ENCODE measurements around the gene VCL. TPM values are rescaled to one million over a fixed set of nuclear protein-coding genes. Genes with fewer than 3 reads are reported as not detected.

VCL gene
- total RNA-seq, 2 donors from 2014 or later: 109 to 214 TPM

DNA sequence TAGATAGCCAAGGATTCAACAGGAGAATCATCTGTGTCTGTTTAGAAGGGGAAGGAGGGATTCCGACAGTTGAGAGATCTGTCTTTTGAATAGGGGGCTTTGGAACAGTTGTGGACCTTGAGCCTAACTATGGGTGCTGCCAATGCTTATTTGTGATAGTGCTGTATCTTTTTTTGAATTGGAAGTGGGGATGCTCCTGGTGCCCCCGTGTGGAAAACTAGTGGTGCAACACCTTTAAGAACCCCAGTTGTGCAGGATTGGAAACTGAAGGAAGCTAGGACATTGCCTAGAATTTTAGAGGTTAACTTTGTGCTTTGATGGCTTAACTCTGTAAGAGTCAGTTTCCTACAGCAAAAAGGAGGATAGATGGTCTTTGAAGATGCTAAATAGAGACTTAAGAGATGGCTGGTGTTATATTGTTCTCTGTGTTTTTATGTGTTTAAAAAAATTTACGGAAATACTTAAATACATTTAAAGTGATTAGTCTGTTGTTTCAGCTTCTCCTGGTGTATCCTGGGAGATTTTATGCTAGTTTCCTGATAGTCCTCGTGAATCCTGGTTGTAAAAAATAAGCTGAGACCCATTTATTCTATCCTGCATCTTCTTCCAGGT, 83.4 kb downstream of the VCL start:
- 70 to 72% methylated on average over 2 to 4 of the region's 4 CpGs for WGBS, 2 experiments (ENCODE audit: insufficient coverage in 1 of 2, insufficient read length in 1 of 2)
- Mint-ChIP-seq H3K36me3 (ENCODE audit: low read depth) (peaks cover 35% of the 10 kb centered on the region), H3K27me3 (ENCODE audit: insufficient read depth) (no peaks in the 10 kb centered on the region), H3K4me3 (no peak overlapping the region), H3K27ac (peak overlapping the region; percentile 85), H3K9me3 (no peaks in the 10 kb centered on the region), H3K4me1 (peaks cover 40% of the 10 kb centered on the region)
- DNase-seq: peak; percentile 78
- H3K4me3 ChIP-seq (ENCODE audit: low read length): no peak overlapping the region
- H3K9ac ChIP-seq (ENCODE audit: extremely low read depth, low read length, poor library complexity, severe bottlenecking): no peak overlapping the region
- H3K4me1 ChIP-seq (ENCODE audit: control insufficient read depth, insufficient read depth, low read length): peaks cover 3% of the 10 kb centered on the region
- peaks cover 70% of the 10 kb centered on the region for H3K36me3 ChIP-seq (ENCODE audit: control insufficient read depth, insufficient read depth, low read length)
- no peaks in the 10 kb centered on the region for H3K9me3 ChIP-seq (ENCODE audit: control insufficient read depth, low read length)
- no peak overlapping the region for H3K27ac ChIP-seq (ENCODE audit: low read depth, low read length)
- TF ChIP-seq, protein P1, sequence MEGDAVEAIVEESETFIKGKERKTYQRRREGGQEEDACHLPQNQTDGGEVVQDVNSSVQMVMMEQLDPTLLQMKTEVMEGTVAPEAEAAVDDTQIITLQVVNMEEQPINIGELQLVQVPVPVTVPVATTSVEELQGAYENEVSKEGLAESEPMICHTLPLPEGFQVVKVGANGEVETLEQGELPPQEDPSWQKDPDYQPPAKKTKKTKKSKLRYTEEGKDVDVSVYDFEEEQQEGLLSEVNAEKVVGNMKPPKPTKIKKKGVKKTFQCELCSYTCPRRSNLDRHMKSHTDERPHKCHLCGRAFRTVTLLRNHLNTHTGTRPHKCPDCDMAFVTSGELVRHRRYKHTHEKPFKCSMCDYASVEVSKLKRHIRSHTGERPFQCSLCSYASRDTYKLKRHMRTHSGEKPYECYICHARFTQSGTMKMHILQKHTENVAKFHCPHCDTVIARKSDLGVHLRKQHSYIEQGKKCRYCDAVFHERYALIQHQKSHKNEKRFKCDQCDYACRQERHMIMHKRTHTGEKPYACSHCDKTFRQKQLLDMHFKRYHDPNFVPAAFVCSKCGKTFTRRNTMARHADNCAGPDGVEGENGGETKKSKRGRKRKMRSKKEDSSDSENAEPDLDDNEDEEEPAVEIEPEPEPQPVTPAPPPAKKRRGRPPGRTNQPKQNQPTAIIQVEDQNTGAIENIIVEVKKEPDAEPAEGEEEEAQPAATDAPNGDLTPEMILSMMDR (conservative IDR thresholded peaks at IDR 0.05): peak; percentile 83
- H3K27me3 ChIP-seq (ENCODE audit: control insufficient read depth, insufficient read depth, low read length, poor library complexity, severe bottlenecking): no peaks in the 10 kb centered on the region

DNA sequence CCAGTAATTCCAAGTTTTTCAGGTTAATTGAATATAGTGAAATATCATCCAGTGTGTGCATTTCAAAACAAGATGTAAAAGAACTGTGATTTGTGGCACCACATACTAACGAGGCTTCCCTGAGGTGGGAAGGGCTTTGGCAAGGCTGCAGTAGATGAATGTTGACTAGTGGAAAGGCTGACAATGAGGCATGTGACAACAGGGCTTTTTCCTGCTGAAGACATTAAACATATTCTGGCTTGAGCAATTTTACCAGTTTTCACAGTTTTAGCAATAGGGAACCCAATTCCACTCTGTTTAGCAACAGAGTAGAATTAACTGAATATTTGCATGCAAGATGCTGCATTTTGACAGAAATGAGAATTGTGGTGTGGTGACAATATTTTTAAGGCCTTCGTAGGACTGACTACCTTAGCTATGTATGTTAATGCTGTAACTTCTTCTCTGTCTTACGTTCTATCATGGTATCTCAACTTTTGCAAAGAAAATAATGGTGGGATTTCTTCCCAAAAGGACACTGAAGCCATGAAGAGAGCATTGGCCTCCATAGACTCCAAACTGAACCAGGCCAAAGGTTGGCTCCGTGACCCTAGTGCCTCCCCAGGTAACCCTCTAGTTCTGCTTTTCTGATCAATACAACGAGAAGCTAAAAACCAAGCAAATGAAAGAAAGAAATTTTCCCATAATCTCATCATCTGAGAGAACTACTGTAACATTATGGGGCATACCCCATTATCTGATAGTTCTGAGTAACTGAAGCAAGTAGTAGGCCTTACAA, 84.2 kb downstream of the VCL start:
- H3K27ac ChIP-seq (ENCODE audit: low read depth, low read length): no peak overlapping the region
- no peak overlapping the region for H3K9ac ChIP-seq (ENCODE audit: extremely low read depth, low read length, poor library complexity, severe bottlenecking)
- peaks cover 42% of the 10 kb centered on the region for H3K36me3 Mint-ChIP-seq (ENCODE audit: low read depth)
- H3K27me3 ChIP-seq (ENCODE audit: control insufficient read depth, insufficient read depth, low read length, poor library complexity, severe bottlenecking): no peaks in the 10 kb centered on the region
- peak overlapping the region; percentile 7 for H3K27ac Mint-ChIP-seq
- H3K4me3 ChIP-seq (ENCODE audit: low read length): no peak overlapping the region
- TF ChIP-seq, protein P1 (conservative IDR thresholded peaks at IDR 0.05): no peak
- no peaks in the 10 kb centered on the region for H3K9me3 ChIP-seq (ENCODE audit: control insufficient read depth, low read length)
- H3K4me3 Mint-ChIP-seq: no peak overlapping the region
- H3K4me1 Mint-ChIP-seq: peaks cover 39% of the 10 kb centered on the region
- H3K27me3 Mint-ChIP-seq (ENCODE audit: insufficient read depth): no peaks in the 10 kb centered on the region
- peaks cover 67% of the 10 kb centered on the region for H3K36me3 ChIP-seq (ENCODE audit: control insufficient read depth, insufficient read depth, low read length)
- H3K4me1 ChIP-seq (ENCODE audit: control insufficient read depth, insufficient read depth, low read length): peaks cover 3% of the 10 kb centered on the region
- no peaks in the 10 kb centered on the region for H3K9me3 Mint-ChIP-seq
- 69 to 95% methylated on average over 2 to 5 of the region's 5 CpGs for WGBS, 2 experiments (ENCODE audit: insufficient coverage in 1 of 2, insufficient read length in 1 of 2)
- DNase-seq: no peak

DNA sequence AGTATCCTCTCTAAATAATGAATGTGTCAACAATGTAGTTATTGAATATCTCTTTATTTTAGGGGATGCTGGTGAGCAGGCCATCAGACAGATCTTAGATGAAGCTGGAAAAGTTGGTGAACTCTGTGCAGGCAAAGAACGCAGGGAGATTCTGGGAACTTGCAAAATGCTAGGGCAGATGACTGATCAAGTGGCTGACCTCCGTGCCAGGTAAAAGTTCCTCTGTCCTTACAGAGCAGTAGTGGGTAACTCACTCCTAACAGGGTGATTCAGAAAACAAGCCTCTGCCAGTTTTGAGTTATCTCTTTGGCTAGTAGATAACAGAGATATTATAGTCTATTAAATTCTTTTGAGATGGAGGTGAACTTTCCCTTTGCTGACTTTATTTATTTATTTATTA, 85.4 kb downstream of the VCL start:
- WGBS, 2 experiments (ENCODE audit: insufficient coverage in 1 of 2, insufficient read length in 1 of 2): 95 to 100% methylated on average over 2 of the region's 2 CpGs
- Mint-ChIP-seq H3K36me3 (ENCODE audit: low read depth) (peaks cover 43% of the 10 kb centered on the region), H3K9me3 (no peaks in the 10 kb centered on the region), H3K4me1 (peaks cover 31% of the 10 kb centered on the region), H3K4me3 (no peak overlapping the region), H3K27me3 (ENCODE audit: insufficient read depth) (no peaks in the 10 kb centered on the region), H3K27ac (no peak overlapping the region)
- DNase-seq: no peak
- Histone ChIP-seq H3K4me1 (ENCODE audit: control insufficient read depth, insufficient read depth, low read length) (no peaks in the 10 kb centered on the region), H3K27ac (ENCODE audit: low read depth, low read length) (no peak overlapping the region), H3K9me3 (ENCODE audit: control insufficient read depth, low read length) (no peaks in the 10 kb centered on the region), H3K9ac (ENCODE audit: extremely low read depth, low read length, poor library complexity, severe bottlenecking) (no peak overlapping the region), H3K27me3 (ENCODE audit: control insufficient read depth, insufficient read depth, low read length, poor library complexity, severe bottlenecking) (no peaks in the 10 kb centered on the region), H3K4me3 (ENCODE audit: low read length) (no peak overlapping the region), H3K36me3 (ENCODE audit: control insufficient read depth, insufficient read depth, low read length) (peaks cover 63% of the 10 kb centered on the region)
- TF ChIP-seq, protein P1 (conservative IDR thresholded peaks at IDR 0.05): no peak
